Body of pancreas (tissue), 4 donors: Measurements from ENCODE around the gene RAD51B. TPM values are rescaled to one million over a fixed set of nuclear protein-coding genes. Genes with fewer than 3 reads are reported as not detected.

Source experiments
- ATAC-seq: fragments of 150-250 bp; one replicate; pipeline ENCODE4 v1.9.1; 2016
- DNase-seq, 4 donors: peaks; one replicate each; pipeline ENCODE4 v3.0.0-alpha.2; 2019
- H3K27ac ChIP-seq, 4 donors: fragments of 200-600 bp; sonication (generic); 1 replicate in 3 of 4; 2 replicates in 1 of 4; pipeline versions ENCODE4 v1.5.1 to v1.6.1; 2016 to 2019; ENCODE audit warnings: mild to moderate bottlenecking in 1 of 4, mixed read lengths in 1 of 4, moderate library complexity in 1 of 4
- H3K27me3 ChIP-seq, 2 donors: fragments of 200-600 bp; sonication (generic); one replicate each; pipeline ENCODE4 v1.6.0; 2016; ENCODE audit warnings: mild to moderate bottlenecking in 1 of 2
- H3K36me3 ChIP-seq, 2 donors: fragments of 200-600 bp; sonication (generic); replicated peaks in 1 of 2; 2 replicates each; pipeline ENCODE4 v1.5.1; 2016; ENCODE audit warnings: low read depth in 2 of 2; ENCODE audit not compliant: insufficient read depth in 1 of 2
- H3K4me1 ChIP-seq: fragments of 200-600 bp; sonication (generic); one replicate; pipeline ENCODE4 v1.6.0; 2016
- H3K4me3 ChIP-seq, 2 donors: fragments of 200-600 bp; sonication (generic); 1 replicate in 1 of 2; 2 replicates in 1 of 2; pipeline ENCODE4 v1.5.1; 2016 to 2019
- H3K9me3 ChIP-seq, 3 donors: fragments of 200-600 bp; sonication (generic); 1 replicate in 2 of 3; 2 replicates in 1 of 3; pipeline ENCODE4 v1.5.1; 2016
- CTCF ChIP-seq, 7 experiments: fragments of 450-650 bp in 4 of 7; fragments of 200-600 bp in 3 of 7; sonication (generic) in 3 of 7; IDR thresholded peaks; one replicate each; pipeline ENCODE4 v1.5.1; 2016 to 2019; ENCODE audit warnings: antibody characterized with exemption in 7 of 7
- POLR2A ChIP-seq, 3 donors: fragments of 450-650 bp; IDR thresholded peaks; one replicate each; pipeline ENCODE4 v1.6.1; 2016; ENCODE audit warnings: antibody characterized with exemption in 3 of 3, mild to moderate bottlenecking in 2 of 3
- WGBS, 2 donors: methylation state at CpG; one replicate each; pipeline ENCODE4 v1.1.5; 2017; 5-methylcytosine and 5-hydroxymethylcytosine counted together
- intact Hi-C: fragments of 100-400 bp; cut with DNase I; formaldehyde crosslinking; loops from one replicate; pipeline ENCODE4 v1.15.1; 2023
- total RNA-seq, 2 donors: library from RNA; depleted of rRNA; stranded (reverse); fragments of >200 nt; gene quantifications; one replicate each; pipeline ENCODE4 v1.1.0, GENCODE V29; 2016

RAD51B gene
- total RNA-seq, 2 donors from 2014 or later, result 12.2 to 29.6 TPM

- intact Hi-C loops, result no loop called here
- H3K27me3 ChIP-seq, result no peaks in the 10 kb centered on the region
- TF ChIP-seq POLR2A (IDR thresholded peaks at IDR 0.05), result no peak
- no peak for TF ChIP-seq CTCF (IDR thresholded peaks at IDR 0.05)
- H3K9me3 ChIP-seq, result no peaks in the 10 kb centered on the region
- 84 to 94% methylated on average over 2 of the region's 2 CpGs for WGBS, 2 donors
- H3K4me1 ChIP-seq, result no peaks in the 10 kb centered on the region
- no peaks in the 10 kb centered on the region for H3K36me3 ChIP-seq
- no peak overlapping the region for H3K27ac ChIP-seq
- ATAC-seq, result no peak
- no peak for DNase-seq
- no peak overlapping the region for H3K4me3 ChIP-seq
These were observed 132.8 kb downstream of the RAD51B start for GRCh38 chr14:67952381-67952780.

- no peaks in the 10 kb centered on the region for H3K9me3 ChIP-seq
- TF ChIP-seq POLR2A (IDR thresholded peaks at IDR 0.05) (no peak), CTCF (IDR thresholded peaks at IDR 0.05) (no peak)
- DNase-seq, result no peak
- H3K27me3 ChIP-seq, result no peaks in the 10 kb centered on the region
- no peaks in the 10 kb centered on the region for H3K36me3 ChIP-seq
- ATAC-seq, result no peak
- no peak overlapping the region for H3K4me3 ChIP-seq
- intact Hi-C loops, result no loop called here
- H3K27ac ChIP-seq, result no peak overlapping the region
- no peaks in the 10 kb centered on the region for H3K4me1 ChIP-seq
These were observed 133.2 kb downstream of the RAD51B start for GRCh38 chr14:67952786-67953185.

GRCh38 chr14:67955261-67955660 is 135.7 kb downstream of the RAD51B start:
- no peak for TF ChIP-seq POLR2A (IDR thresholded peaks at IDR 0.05)
- no peak for TF ChIP-seq CTCF (IDR thresholded peaks at IDR 0.05)
- intact Hi-C loops, result no loop called here
- H3K4me1 ChIP-seq, result no peaks in the 10 kb centered on the region
- ATAC-seq, result no peak
- DNase-seq, result no peak
- no peaks in the 10 kb centered on the region for H3K36me3 ChIP-seq
- no peak overlapping the region for H3K27ac ChIP-seq
- H3K27me3 ChIP-seq, result no peaks in the 10 kb centered on the region
- no peak overlapping the region for H3K4me3 ChIP-seq
- H3K9me3 ChIP-seq, result no peaks in the 10 kb centered on the region

GRCh38 chr14:67957946-67958345 is 138.4 kb downstream of the RAD51B start:
- H3K27me3 ChIP-seq, result no peaks in the 10 kb centered on the region
- no peaks in the 10 kb centered on the region for H3K9me3 ChIP-seq
- no peaks in the 10 kb centered on the region for H3K36me3 ChIP-seq
- DNase-seq, result no peak
- 59 to 82% methylated on average over 3 of the region's 3 CpGs for WGBS, 2 donors
- H3K4me3 ChIP-seq, result no peak overlapping the region
- H3K4me1 ChIP-seq, result peaks cover 12% of the 10 kb centered on the region
- TF ChIP-seq POLR2A (IDR thresholded peaks at IDR 0.05), result no peak
- TF ChIP-seq CTCF (IDR thresholded peaks at IDR 0.05), result no peak
- intact Hi-C loops, result no loop called here
- no peak overlapping the region for H3K27ac ChIP-seq
- ATAC-seq, result no peak

GRCh38 chr14:67961676-67962075 is 142.1 kb downstream of the RAD51B start:
- H3K4me3 ChIP-seq, result no peak overlapping the region
- intact Hi-C loops, result no loop called here
- 66 to 74% methylated on average over 2 of the region's 2 CpGs for WGBS, 2 donors
- ATAC-seq (no peak), DNase-seq (no peak)
- TF ChIP-seq CTCF (IDR thresholded peaks at IDR 0.05) (no peak), POLR2A (IDR thresholded peaks at IDR 0.05) (no peak)
- no peaks in the 10 kb centered on the region for H3K9me3 ChIP-seq
- H3K27ac ChIP-seq, result peak overlapping the region in 3 of 4 donors; percentile 13 to 56 (median 39)
- no peaks in the 10 kb centered on the region for H3K27me3 ChIP-seq
- peaks cover 25% of the 10 kb centered on the region for H3K4me1 ChIP-seq
- H3K36me3 ChIP-seq, result no peaks in the 10 kb centered on the region
